Measurements from ENCODE around the gene SIX1.

SIX1 gene

DNA sequence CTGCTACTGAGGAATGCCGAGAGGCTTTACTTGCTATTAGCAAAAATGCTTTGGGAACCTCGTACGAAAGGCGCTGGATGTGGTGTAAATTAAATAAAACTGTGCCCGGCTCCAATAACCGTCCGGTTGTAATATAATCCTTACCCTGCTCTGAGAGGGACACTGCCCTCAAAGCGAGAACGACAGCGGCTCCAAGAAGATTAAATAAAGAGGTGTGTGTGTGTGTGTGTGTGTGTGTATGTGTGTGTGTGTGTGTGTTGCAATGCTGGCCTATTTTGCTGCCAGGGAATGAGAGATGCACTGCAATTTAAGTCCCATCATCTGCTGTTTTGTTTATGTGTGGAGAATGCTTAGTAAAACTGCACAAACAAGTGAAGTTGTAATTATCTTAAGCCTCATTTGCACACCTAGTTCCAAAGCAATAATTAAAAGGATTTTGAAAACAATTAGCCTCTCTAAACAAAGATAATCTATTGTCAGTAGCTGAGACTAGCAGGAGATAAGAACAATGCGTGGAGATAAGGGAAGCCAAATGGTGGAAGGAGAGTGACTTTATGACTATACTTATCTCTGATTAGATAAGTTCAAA, 1.2 kb upstream of the SIX1 start:
- no peaks in the 10 kb centered on the region for H3K9me3 Mint-ChIP-seq
- no peaks in the 10 kb centered on the region for H3K36me3 Mint-ChIP-seq (ENCODE audit: low read depth)
- no peak overlapping the region for H3K4me3 Mint-ChIP-seq
- no peak overlapping the region for H3K27ac Mint-ChIP-seq
- H3K4me1 Mint-ChIP-seq = peaks cover 54% of the 10 kb centered on the region
- ATAC-seq (no peak), DNase-seq (no peak)
- peaks cover 91% of the 10 kb centered on the region for H3K27me3 Mint-ChIP-seq

DNA sequence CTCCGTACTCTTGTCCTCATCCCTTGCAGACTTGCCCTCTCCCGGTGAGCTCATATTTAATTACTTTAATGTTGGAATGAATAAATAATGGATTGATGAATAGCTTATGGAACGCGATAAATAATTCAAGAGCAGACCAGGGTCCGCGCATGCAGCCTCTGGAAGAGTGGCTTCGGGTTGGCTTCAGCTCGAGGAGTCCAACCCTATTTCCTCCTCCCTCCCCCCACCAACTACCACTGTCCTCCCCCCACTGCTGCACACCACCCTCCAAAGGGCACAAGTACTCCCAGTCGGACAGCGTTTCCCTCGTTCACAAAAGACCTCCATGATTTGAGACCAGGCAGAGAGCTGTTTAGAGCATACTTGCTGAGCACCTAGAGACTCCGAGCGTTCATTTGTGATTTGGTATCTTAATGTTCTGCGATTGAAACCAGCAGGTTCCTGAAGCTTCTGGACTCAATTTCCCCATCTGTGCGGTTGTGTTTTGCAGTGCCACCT, 647 bp upstream of the SIX1 start:
- ATAC-seq = no peak

DNA sequence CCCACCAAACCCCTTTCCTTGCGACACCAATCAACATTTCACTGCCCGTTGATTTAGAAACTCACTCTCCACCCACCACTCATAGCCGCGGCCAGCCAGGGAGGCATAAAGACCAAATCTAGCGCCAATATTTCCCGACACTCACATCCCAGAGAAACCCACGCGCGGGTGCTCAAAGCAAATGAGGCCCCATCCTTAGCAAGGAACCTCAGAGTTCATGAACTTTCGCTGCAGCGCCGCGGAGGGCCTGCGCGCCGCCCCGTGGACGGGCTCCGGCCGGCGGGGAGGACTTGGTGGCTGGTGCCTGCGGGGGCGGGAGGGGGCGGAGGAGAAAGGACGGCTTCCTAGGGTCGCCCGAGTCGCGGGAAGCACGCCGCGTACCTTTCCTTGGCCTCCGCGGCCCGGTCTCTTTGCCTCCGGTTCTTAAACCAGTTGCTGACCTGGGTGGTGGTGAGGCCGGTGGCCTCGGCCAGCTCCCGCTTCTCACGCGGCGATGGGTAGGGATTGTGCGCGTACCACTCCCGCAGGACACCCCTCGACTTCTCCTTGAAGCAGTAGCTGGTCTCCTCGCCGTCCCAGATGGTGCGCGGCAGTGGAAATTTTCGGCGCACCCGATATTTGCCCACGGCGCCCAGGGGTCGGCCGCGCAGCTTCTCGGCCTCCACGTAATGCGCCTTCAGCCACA, 886 bp downstream of the SIX1 start:
- DNase-seq (no peak), ATAC-seq (no peak)
- peaks cover 46% of the 10 kb centered on the region for H3K4me1 Mint-ChIP-seq
- H3K27me3 Mint-ChIP-seq = peaks cover 91% of the 10 kb centered on the region
- H3K4me3 Mint-ChIP-seq = peak overlapping the region; percentile 56
- no peaks in the 10 kb centered on the region for H3K36me3 Mint-ChIP-seq (ENCODE audit: low read depth)
- peak overlapping the region; percentile 50 for H3K27ac Mint-ChIP-seq
- H3K9me3 Mint-ChIP-seq = no peaks in the 10 kb centered on the region

More for the DNA sequence above, 647 bp upstream of the SIX1 start:
- Mint-ChIP-seq H3K36me3 (ENCODE audit: low read depth) (no peaks in the 10 kb centered on the region), H3K4me1 (peaks cover 52% of the 10 kb centered on the region), H3K9me3 (no peaks in the 10 kb centered on the region), H3K27me3 (peaks cover 91% of the 10 kb centered on the region), H3K27ac (no peak overlapping the region), H3K4me3 (peak overlapping the region; percentile 33)
- DNase-seq = no peak

DNA sequence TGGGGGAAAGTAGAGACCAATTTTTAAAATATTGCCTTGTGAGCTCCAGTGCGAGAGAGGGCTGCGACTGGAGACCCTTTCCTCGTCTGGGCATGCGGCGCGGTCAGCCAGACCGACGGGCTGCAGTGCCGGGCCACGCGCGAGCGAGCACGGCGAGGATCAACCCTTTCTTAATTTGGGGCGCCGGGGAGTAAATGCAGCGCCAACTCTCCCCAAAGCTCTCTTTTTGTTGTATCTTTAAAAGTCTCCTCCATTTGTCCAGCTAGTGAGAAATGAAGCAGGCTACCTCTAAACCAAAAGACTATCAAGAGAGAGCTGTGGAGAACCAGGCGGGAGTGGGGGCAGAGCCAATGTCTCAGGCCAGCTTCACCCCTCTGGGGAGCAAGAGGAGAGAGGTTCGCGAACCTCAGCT, 1.4 kb downstream of the SIX1 start:
- H3K4me3 Mint-ChIP-seq = peak overlapping the region; percentile 56
- peak overlapping the region; percentile 50 for H3K27ac Mint-ChIP-seq
- DNase-seq (no peak), ATAC-seq (no peak)
- peaks cover 45% of the 10 kb centered on the region for H3K4me1 Mint-ChIP-seq
- H3K36me3 Mint-ChIP-seq (ENCODE audit: low read depth) = no peaks in the 10 kb centered on the region
- H3K27me3 Mint-ChIP-seq = peaks cover 91% of the 10 kb centered on the region
- H3K9me3 Mint-ChIP-seq = no peaks in the 10 kb centered on the region

DNA sequence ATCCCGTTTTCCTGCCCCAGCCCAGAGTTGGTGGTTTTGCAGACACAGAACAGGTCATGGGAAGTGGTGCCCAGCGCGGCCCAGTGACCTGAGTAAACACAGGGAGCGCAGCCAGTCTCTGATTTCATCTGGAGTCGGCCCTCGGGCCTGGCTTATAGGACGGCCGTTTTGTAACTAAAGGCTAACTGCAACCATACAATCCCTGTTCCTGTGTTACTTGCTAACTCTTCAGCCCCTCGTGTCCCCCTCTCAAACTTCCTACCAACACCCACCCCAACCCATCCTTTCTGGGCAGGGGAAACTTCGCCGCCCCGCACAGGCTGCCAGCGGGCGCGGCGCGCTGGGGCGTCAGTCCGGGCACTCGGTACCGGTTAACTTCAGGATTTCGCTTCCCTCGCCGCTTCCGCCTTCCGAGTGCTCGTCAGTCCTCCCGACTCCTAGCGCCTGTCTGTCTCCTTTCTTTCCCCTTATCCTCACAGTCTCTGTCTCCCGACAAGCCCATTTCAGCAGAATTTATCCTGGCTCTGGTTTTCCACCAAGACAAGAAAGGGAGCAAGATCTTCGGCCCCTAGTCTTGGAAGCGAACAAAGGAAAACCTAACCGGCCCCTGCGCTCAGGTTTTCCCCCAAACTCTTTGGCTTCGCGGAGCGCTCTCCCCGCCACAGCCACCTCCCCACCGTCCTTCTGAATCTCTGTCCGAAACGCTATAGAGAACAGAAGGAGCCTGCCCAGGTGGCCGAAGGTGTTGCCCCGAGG, 2.0 kb downstream of the SIX1 start:
- Mint-ChIP-seq H3K4me3 (peak overlapping the region; percentile 68), H3K36me3 (ENCODE audit: low read depth) (no peaks in the 10 kb centered on the region), H3K27ac (no peak overlapping the region), H3K4me1 (peaks cover 41% of the 10 kb centered on the region), H3K9me3 (no peaks in the 10 kb centered on the region), H3K27me3 (peaks cover 90% of the 10 kb centered on the region)
- DNase-seq = no peak
- ATAC-seq = no peak

- no peaks in the 10 kb centered on the region for H3K36me3 Mint-ChIP-seq (ENCODE audit: low read depth)
- ATAC-seq (no peak), DNase-seq (no peak)
- H3K4me1 Mint-ChIP-seq = peaks cover 31% of the 10 kb centered on the region
- peaks cover 89% of the 10 kb centered on the region for H3K27me3 Mint-ChIP-seq
- no peak overlapping the region for H3K4me3 Mint-ChIP-seq
- no peaks in the 10 kb centered on the region for H3K9me3 Mint-ChIP-seq
- no peak overlapping the region for H3K27ac Mint-ChIP-seq
These were observed 3.0 kb downstream of the SIX1 start for GRCh38 chr14:60646226-60646818.

- Mint-ChIP-seq H3K4me3 (no peak overlapping the region), H3K36me3 (ENCODE audit: low read depth) (no peaks in the 10 kb centered on the region), H3K9me3 (no peaks in the 10 kb centered on the region), H3K27me3 (peaks cover 88% of the 10 kb centered on the region), H3K4me1 (peaks cover 31% of the 10 kb centered on the region), H3K27ac (no peak overlapping the region)
- DNase-seq (no peak), ATAC-seq (no peak)
These were observed 4.0 kb downstream of the SIX1 start for GRCh38 chr14:60645126-60645741.

DNA sequence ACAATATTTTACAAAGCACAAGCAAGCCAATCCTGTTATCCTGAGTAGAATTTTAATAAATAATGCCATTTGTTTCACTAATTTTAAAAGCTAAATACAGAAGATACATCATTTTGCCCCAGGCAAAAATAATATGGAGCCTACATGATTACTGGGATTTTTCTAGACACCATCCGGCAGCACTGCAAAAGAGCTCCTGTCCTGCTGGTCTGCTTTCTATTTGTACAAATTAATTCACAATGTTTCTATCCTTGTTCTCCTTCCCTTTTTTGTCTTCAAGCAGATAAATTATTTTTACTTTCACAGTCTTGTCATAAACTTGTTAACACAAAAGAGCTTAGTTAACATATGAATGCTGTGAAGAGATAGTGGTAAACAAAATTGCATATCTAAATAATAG, 4.6 kb downstream of the SIX1 start:
- ATAC-seq = no peak
- Mint-ChIP-seq H3K27me3 (peaks cover 88% of the 10 kb centered on the region), H3K4me1 (peaks cover 27% of the 10 kb centered on the region), H3K4me3 (no peak overlapping the region), H3K36me3 (ENCODE audit: low read depth) (no peaks in the 10 kb centered on the region), H3K9me3 (no peaks in the 10 kb centered on the region), H3K27ac (no peak overlapping the region)
- DNase-seq = no peak

DNA sequence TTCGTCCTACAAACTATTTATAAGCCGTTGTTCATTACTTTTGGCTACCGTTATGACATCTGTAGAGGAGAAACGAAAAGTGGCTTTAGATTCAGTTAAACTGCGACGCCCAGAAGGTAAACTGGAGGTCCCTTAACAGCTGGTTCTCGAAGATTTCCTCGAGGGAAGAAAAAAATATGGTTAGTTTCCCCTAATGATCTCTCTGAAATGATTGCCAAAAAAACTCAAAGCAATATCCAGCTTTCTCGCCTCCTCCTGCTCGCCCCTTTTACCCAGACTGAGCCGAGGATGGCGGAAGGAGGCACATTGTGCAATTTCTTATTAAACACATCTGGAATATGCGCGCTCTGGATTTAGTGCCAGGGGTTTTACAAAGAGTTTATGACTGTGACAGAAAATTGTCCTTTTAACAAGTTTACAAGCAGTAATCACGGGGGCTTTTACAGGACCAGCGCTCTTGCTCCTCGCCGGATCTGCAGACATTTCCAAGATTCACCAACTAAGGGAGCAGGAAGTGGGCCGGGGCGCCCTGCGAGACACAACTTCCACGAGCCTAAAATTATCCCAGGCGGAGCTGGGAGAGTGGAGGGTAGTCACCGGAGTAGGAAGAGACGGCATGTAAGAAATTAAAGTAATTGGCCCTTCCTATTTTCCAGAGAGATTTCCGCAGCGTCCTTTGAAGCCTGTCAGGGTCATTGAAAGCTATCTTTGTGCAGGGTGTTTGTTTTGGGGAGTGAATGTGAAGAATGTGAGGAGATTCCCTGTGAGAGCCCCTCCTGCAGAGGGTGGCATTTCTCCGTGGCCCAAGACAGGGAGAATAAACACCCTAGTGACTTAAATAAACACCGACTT, 5.6 kb downstream of the SIX1 start:
- H3K4me1 Mint-ChIP-seq = peaks cover 25% of the 10 kb centered on the region
- no peak for ATAC-seq
- no peak overlapping the region for H3K4me3 Mint-ChIP-seq
- H3K9me3 Mint-ChIP-seq = no peaks in the 10 kb centered on the region
- no peak for DNase-seq
- no peaks in the 10 kb centered on the region for H3K36me3 Mint-ChIP-seq (ENCODE audit: low read depth)
- no peak overlapping the region for H3K27ac Mint-ChIP-seq
- H3K27me3 Mint-ChIP-seq = peaks cover 92% of the 10 kb centered on the region

GRCh38 chr14:60643141-60643462, 6.2 kb downstream of the SIX1 start:
- peaks cover 94% of the 10 kb centered on the region for H3K27me3 Mint-ChIP-seq
- H3K4me1 Mint-ChIP-seq = peaks cover 29% of the 10 kb centered on the region
- no peak for ATAC-seq

DNA sequence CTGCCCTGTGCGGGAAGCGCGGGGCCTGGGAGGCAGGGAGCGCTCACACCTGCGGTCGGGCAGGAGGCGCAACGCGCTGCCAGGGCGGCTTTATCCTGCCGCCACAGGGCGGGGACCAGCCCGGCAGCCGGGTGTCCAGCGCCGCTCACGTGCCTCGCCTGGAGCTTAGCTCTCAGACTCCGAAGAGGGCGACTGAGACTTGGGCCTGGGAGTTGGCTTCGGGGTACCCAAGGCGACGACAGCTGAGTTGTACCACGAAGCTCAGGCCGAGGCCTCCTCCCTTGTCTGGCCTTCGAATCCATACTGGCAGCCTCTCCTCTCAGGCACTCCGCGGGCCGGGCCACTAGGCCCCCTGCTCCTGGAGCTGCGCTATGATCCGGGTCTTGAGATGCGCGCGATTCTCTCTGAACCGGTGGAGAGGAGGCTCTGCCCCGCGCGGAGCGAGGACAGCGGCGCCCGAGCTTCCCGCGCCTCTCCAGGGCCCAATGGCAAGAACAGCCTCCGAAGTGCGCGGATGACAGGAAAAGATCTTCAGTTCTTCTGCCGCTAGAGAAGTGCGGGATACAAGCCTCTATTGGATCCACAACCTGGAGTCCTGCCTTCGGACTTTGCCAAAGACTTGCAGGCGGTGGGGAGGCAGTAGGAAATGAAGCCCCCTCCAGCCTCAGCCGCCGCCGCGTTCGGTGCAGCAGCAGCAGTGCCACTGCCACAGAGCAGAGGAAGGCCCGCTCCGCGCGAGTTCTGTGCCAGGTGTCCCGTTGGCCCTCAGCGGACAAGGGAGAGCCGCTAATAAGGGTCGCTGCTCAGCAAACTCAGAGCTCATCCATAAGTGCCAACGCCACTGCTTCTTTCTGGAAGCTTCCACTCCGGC, 6.8 kb downstream of the SIX1 start:
- H3K4me1 Mint-ChIP-seq = peaks cover 28% of the 10 kb centered on the region
- DNase-seq (no peak), ATAC-seq (peak; percentile 17)
- H3K4me3 Mint-ChIP-seq = peak overlapping the region; percentile 17
- H3K27ac Mint-ChIP-seq = no peak overlapping the region
- H3K9me3 Mint-ChIP-seq = no peaks in the 10 kb centered on the region
- H3K27me3 Mint-ChIP-seq = peaks cover 92% of the 10 kb centered on the region
- H3K36me3 Mint-ChIP-seq (ENCODE audit: low read depth) = no peaks in the 10 kb centered on the region

More at GRCh38 chr14:60643141-60643462, 6.2 kb downstream of the SIX1 start:
- no peaks in the 10 kb centered on the region for H3K36me3 Mint-ChIP-seq (ENCODE audit: low read depth)
- H3K4me3 Mint-ChIP-seq = peak overlapping the region; percentile 17
- no peaks in the 10 kb centered on the region for H3K9me3 Mint-ChIP-seq
- DNase-seq = no peak
- H3K27ac Mint-ChIP-seq = no peak overlapping the region

GRCh38 chr14:60641742-60642269, 7.5 kb downstream of the SIX1 start:
- Mint-ChIP-seq H3K4me3 (no peak overlapping the region), H3K9me3 (no peaks in the 10 kb centered on the region), H3K36me3 (ENCODE audit: low read depth) (no peaks in the 10 kb centered on the region), H3K27ac (no peak overlapping the region), H3K4me1 (peaks cover 22% of the 10 kb centered on the region), H3K27me3 (peaks cover 88% of the 10 kb centered on the region)
- ATAC-seq (no peak), DNase-seq (no peak)

Measured in activated naive CD8-positive, alpha-beta T cell treated with anti-CD3 and anti-CD28 coated beads, Interleukin-2, amount 50 U/mL, for 24 hours (primary cell).